ENCODE results near the gene ZNF79.
"Not testable (repeated sequence)": the region's sequence is repeated elsewhere in the genome, so short reads cannot be mapped to it uniquely, and the experiment has no call there.

The ZNF79 gene

DNA sequence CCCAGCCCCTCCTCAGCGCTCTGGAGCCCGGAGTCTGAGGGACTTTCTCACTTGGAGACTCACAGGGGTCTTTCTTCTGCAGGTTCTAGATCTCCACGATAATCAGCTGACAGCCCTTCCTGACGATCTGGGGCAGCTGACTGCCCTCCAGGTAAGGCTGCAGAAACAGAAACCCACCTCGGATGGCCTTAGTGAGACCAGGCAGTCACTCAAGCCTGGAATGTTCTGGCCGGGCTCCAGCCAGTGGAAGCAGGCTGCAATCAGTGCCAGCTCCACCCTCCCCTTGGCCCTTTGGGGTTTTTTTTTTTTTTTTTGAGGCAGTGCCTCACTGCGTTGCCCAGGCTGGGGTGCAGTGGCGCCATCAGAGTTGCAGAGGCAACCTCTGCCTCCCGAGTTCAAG lies 34.7 kb downstream of the ZNF79 start:
- DNase-seq: no peak

GRCh38 chr9:127463382-127463781 lies 39.2 kb downstream of the ZNF79 start:
- no peak for DNase-seq

- DNase-seq: no peak
These were observed 39.7 kb downstream of the ZNF79 start for GRCh38 chr9:127463911-127464310.

DNA sequence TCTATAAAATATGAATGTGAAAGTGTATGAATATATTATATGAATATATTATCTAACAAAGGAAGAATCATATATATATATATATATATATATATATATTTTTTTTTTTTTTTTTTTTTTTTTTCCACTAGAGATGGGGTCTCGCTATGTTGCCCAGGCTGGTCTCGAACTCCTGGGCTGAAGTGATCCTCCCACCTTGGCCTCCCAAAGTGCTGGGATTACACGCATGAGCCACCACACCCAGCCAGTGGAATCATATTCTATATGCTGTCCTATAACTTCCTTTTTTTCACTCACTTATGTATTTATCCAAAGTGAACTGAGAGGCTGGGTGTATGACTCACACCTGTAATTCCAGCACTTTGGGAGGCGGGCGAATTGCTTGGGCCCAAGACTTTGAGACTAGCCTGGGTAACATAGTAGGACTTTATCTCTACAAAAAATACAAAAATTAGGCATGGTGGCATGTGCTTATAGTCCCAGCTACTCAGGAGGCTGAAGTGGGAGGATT lies 42.3 kb downstream of the ZNF79 start:
- not testable (repeated sequence) for DNase-seq

GRCh38 chr9:127467621-127468020 lies 43.4 kb downstream of the ZNF79 start:
- no peak for DNase-seq

DNA sequence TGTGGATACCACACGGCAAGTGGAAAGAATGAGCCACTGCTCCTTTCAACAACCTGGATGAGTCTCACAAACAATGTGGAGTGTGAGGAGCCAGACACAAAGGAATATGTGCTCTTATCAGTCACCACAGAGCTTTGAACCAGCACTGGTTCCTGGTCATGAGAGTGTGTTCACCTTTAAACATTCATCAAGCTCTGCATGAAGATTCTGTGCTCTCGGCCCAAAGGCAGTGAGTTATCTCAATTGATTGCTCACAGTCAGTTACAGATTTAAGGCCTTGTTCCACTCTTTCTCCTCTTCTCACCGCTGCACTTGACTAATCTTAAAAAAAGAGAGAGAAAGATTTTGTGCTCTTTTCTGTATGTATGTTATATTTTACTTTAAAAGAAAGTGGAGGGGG lies 46.5 kb downstream of the ZNF79 start:
- DNase-seq: no peak

DNA sequence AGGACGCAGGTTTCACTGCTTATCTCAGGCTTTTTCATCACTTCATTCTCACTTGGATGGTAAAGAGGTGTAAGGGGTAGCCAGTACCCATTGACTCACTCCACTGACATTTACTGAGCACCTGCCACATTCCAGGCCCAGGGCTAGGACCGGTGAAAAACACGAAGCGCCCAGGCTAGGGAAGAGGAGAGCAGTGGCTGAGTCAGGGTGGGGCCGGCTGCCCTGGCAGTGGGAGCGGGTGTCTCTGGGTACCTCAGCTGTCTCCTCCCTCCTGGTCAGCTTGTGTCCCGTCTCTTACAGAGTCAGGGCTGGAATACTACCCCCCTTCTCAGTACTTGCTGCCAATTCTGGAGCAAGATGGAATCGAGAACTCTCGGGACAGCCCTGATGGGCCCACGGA lies 49.3 kb downstream of the ZNF79 start:
- no peak for DNase-seq

- DNase-seq: no peak
These were observed 49.8 kb downstream of the ZNF79 start for GRCh38 chr9:127473932-127474331.

DNA sequence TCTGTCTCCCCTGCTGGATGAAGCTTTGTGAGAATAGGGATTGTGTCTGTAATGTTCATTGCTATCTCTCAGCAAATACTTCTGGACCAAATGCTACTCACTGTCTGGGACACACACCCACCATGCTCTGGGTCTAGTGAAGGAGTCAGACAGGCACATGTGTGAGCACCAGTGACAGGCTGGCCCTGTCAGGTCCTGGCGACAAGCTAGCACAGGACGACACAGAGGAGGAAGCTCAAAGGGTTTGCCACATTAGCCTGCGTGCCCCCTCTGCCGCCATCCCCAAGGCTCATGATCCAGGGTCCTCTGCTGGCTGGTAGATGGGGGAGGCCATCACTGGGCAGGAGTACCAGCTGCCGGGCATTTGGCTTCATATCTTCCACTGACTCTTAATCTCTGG lies 50.4 kb downstream of the ZNF79 start:
- no peak for DNase-seq

DNA sequence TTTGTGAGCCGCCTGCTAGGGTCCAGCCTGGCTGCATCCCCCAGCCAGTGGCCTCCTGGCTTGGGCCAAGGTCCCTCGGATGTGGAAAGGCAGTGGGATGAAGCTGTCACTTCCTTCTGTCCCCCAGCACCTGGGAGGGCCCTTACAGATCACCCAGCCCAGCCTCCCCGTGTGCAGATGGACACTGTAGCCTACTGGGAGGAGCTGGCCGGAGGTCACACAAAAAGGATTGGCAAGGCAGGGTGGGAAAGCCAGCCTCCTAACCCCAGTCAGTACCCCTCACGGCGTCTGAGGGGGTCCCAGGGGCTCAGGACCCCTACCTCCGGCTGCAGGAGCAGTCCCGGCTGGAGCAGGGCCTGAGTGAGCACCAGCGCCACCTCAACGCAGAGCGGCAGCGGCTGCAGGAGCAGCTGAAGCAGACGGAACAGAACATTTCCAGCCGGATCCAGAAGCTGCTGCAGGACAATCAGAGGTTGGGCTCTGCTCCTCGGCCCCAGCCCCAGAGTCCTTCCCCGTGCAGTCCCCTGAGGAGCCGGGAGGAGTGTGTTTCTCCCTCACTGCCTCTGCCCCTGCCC lies 55.4 kb downstream of the ZNF79 start:
- no peak for DNase-seq

- no peak for DNase-seq
These were observed 58.5 kb downstream of the ZNF79 start for GRCh38 chr9:127482662-127483061.

DNA sequence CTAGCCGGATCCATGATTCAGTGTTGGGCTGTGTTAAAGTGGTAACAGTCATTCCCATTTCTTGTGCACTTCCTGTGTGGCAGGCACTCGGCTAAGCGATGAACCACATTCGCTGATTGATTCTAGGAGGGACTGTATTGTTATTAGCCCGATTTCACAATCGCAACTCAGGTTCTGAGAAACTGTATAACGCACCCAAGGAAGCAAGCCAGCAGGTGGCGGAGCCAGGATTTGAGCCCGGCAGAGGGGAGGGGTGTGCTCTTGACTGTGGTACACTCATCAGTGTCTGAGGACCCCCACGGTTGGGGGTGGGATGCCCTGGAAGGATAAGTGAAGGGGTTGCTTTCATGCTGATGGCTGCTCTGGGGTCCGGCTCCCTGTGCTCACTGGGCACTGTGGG lies 61.8 kb downstream of the ZNF79 start:
- no peak for DNase-seq

GRCh38 chr9:127488946-127489345 lies 64.8 kb downstream of the ZNF79 start:
- DNase-seq: no peak

DNA sequence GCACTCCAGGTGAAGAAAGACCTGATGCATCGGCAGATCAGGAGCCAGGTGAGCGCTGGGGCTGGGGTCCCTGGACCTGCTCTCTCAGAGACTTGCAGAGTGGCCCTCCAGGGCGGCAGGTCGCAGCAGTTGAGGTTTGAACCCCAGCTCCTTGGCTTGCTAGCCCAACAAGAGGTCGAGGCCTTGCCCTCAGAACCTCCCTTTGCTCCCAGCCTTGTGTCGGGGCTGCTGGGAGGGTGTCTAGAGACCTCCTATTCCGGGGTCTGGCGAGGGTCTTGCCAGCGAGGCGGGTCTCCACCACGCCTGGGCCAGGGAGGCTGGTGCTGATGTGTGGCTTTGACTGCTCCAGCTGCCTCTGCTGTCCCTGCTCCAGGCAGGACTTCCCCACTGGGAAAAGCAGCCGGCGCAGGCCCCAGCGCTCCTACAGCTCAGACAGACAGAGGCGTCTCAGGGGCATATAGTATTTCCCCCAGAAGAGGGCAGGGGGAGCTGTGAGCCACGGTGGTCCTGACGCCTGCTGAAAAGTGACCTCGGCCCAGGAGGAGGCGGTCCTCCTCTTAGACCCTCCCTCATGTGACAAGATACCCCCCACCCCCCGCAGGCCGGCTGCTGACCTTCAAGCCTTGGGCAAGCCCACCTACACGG lies 65.4 kb downstream of the ZNF79 start:
- DNase-seq: no peak

- DNase-seq: no peak
These were observed 66.5 kb downstream of the ZNF79 start for GRCh38 chr9:127490535-127491230.

DNA sequence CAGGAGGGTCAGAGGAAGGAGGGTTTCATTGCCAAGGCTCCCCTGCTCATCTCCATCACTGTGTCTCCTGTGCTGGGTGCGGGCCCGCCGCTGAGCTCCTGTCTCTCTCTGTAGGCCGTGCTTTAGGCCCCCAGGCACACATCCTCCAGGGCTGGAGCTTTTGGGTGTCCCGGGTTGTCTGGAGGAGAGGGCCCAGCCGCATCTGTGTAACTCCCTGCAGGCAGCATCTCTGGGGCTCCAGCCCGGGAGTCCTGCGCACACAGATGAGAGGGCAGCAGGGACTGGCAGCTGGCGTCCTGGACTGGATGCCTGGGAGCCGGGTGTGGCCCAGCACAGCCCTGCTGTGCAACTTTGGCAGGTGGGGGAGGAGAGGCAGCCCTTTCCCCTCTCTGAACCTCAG lies 67.3 kb downstream of the ZNF79 start:
- no peak for DNase-seq

- no peak for DNase-seq
These were observed 68.4 kb downstream of the ZNF79 start for GRCh38 chr9:127492616-127493015.

DNA sequence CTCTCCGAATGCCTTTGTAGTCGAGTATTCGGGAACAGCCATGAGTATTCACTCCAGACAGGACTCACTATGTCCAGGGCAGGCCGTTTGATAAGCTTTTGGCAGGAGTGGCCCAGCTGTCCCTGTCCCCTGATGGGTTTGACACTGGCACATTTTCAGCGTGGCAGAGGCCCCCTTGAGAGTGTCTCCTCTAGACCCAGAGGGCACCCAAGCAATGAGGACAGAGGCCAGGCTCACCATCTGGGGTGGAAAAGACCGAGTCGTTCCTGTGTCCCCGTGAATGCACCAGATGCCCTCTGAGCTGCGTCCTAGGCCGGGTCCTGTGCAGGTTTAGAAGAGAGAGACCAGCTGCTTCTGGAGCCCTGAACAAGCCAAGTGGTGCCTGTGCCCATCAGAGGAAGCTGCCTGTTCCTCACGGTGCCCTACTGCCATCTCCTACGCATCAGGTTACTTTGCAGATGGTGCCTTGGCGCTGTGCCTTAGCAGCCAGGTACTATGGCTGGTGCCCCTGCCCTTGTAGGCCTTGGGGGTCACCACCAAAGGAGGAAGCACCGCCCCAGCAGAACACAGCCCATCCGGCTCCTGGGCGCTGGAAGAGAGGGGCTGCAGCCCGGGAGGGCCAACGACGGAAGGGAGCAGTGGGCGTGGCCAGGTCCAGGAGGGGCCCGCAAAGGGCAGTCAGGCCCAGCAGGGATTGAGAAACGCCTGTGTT lies 69.6 kb downstream of the ZNF79 start:
- no peak for DNase-seq

DNA sequence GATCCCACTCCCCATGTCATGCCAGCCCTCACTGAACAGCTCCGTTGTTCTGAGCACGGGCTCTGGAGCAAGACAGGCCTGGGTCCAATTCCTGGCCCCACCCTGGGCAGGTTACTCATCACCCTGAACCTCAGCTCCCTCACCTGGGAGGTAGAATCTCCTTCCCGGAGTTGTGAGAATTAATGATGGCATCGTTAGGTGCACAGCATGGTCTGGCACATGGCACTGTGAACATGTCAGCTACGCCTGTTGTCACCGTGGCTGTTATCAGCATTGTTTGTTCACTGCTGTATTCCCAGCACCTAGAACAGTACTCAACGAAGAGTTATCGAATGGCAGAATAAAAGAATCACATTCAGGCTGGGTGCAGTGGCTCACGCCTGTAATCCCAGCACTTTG lies 70.1 kb downstream of the ZNF79 start:
- DNase-seq: no peak

All from activated naive CD4-positive, alpha-beta T cell treated with Interleukin-2 at 50 U/mL for 16 hours (primary cell).